ENCODE data around the gene ZNF414. TPM values are rescaled to one million over a fixed set of nuclear protein-coding genes. Genes with fewer than 3 reads are reported as not detected.

The ZNF414 gene
- total RNA-seq, 2 experiments from 2014 or later: 23.8 to 38.5 TPM

DNA sequence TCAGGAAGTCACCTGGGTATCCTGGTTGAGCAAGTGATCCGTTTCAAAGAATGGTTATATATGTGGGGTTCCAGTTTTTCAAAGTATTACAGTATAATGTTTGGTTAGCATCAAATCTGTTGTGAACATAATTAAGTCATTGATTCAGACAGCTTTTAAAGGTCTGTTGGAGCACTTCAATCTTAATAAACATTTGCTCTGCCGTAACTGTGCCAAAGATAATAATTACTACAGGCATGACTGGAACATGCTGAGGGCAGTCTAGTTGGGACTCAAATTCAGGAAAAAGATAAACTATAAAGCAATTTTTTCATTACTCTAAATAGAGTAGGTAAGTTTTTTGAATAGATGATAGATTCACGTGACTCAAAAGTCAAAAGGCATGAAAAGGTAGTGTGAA is 45.8 kb downstream of the ZNF414 start:
- H3K4me1 Mint-ChIP-seq: peaks cover 44% of the 10 kb centered on the region
- H3K27me3 Mint-ChIP-seq: no peaks in the 10 kb centered on the region
- H3K27ac Mint-ChIP-seq: no peak overlapping the region
- DNase-seq: no peak
- no peak for ATAC-seq
- H3K4me3 Mint-ChIP-seq: no peak overlapping the region
- CTCF ChIA-PET: no interaction called here
- peaks cover 77% of the 10 kb centered on the region for H3K36me3 Mint-ChIP-seq
- H3K9me3 Mint-ChIP-seq (ENCODE audit: low read depth): no peaks in the 10 kb centered on the region

DNA sequence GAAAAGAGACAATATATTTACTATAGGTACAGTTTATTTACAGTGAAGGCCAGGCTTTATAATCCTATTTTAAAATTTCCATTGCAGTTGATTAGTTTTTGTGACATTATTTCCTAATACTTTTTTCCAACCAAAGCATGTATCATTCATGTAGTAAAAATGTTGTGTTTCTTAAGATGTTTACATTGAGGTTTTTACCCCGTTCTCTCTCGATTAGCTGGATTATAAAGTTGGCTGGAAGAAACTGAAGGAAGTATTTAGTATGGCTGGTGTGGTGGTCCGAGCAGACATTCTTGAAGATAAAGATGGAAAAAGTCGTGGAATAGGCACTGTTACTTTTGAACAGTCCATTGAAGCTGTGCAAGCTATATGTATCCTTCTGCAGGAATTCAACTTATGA is 47.9 kb downstream of the ZNF414 start:
- Mint-ChIP-seq H3K4me1 (peaks cover 37% of the 10 kb centered on the region), H3K36me3 (peaks cover 73% of the 10 kb centered on the region), H3K4me3 (no peak overlapping the region), H3K27me3 (no peaks in the 10 kb centered on the region), H3K9me3 (ENCODE audit: low read depth) (no peaks in the 10 kb centered on the region), H3K27ac (no peak overlapping the region)
- CTCF ChIA-PET: interaction anchor here (0.8 kb wide), 1 partner anchor 21 kb away, joined by 3 read pairs; no protein-coding TSS in a partner anchor
- no peak for DNase-seq
- no peak for ATAC-seq

DNA sequence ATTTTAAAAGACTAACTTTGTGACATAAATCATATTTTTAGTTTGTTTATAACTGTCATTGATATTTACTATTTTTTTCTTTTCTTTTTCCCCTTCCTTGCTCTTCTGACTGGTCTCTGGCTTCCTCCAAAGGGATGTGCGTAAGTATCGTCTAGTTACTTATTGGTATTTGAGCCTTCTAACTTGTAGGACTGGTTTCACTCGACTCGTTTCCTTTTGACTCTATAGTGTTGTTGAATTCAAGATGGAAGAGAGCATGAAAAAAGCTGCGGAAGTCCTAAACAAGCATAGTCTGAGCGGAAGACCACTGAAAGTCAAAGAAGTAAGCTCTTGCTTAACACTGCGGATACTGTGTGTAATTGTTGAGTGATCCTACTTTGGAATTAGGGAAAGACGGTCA is 50.6 kb downstream of the ZNF414 start:
- peaks cover 56% of the 10 kb centered on the region for H3K36me3 Mint-ChIP-seq
- DNase-seq: no peak
- H3K4me1 Mint-ChIP-seq: peaks cover 42% of the 10 kb centered on the region
- CTCF ChIA-PET: interaction anchor here (1.0 to 1.9 kb wide), 4 partner anchors 11 to 118 kb away, joined by 3 to 6 read pairs (median 5); no protein-coding TSS in a partner anchor
- no peaks in the 10 kb centered on the region for H3K27me3 Mint-ChIP-seq
- no peaks in the 10 kb centered on the region for H3K9me3 Mint-ChIP-seq (ENCODE audit: low read depth)
- no peak overlapping the region for H3K27ac Mint-ChIP-seq
- H3K4me3 Mint-ChIP-seq: no peak overlapping the region
- no peak for ATAC-seq

DNA sequence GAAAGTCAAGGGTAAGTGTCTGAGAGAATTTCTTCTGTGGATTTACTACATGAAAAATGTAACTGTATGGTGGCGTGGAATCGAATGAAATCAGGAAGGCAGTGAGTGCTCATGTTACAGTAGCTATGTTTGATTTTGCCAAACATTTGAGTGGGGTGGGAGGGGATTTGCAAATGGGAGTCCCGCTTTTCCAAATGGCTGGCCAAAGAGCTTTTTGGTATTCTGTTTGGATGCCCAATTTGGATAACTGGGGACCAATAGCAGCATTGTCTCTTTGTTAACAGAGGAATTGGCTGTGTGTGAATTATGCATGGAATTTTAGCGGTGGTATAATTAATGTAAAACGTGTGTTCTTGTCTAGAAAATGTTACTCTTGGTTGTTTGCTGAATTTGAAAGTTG is 51.4 kb downstream of the ZNF414 start:
- ATAC-seq (no peak), DNase-seq (no peak)
- no peak overlapping the region for H3K4me3 Mint-ChIP-seq
- peaks cover 43% of the 10 kb centered on the region for H3K4me1 Mint-ChIP-seq
- H3K27me3 Mint-ChIP-seq: no peaks in the 10 kb centered on the region
- CTCF ChIA-PET: interaction anchor here (1.0 to 1.1 kb wide), 4 partner anchors 11 to 118 kb away, joined by 3 to 6 read pairs (median 4); no protein-coding TSS in a partner anchor
- H3K27ac Mint-ChIP-seq: no peak overlapping the region
- peaks cover 53% of the 10 kb centered on the region for H3K36me3 Mint-ChIP-seq
- no peaks in the 10 kb centered on the region for H3K9me3 Mint-ChIP-seq (ENCODE audit: low read depth)

DNA sequence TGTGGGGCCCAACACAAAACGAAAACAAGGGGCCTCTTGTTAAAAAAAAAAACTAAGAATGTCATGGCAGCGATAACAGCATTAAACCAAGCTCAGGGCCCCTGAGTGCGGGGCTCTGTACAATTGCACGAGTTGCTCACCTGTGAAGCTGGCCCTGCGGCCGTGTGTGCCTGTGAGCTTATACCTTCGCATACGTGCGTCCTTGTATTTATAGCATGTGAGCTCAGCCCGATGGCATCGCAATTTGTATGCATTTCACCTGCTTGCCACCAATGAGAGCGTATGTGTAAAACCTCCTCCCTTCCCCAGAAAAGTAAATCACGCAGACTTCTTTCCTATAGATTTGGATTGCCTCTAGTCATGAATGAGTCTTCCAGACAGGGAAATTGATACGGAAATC is 52.1 kb downstream of the ZNF414 start:
- CTCF ChIA-PET: interaction anchor here (1.0 to 1.1 kb wide), 2 partner anchors 11 to 14 kb away, joined by 3 to 4 read pairs; no protein-coding TSS in a partner anchor
- no peaks in the 10 kb centered on the region for H3K9me3 Mint-ChIP-seq (ENCODE audit: low read depth)

DNA sequence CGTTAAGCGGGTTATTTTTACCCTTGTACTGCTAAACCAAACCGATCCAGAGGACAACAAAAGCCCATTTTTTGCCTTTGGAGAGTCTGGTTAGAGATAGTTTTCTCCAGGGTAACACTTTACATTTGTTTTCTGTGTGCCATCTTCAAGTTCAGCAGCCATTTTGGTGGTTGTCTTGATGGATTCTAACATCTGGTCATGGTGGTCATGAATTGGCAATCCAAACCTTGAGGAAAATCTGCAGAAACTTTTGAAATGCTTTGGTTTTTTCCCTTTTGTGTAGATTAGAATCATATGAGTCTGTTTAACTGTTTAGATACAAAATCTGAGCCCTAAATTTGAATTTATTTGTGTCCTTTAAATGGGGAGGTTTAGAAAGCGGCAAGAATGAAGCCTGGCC is 52.6 kb downstream of the ZNF414 start:
- DNase-seq: no peak
- Mint-ChIP-seq H3K36me3 (peaks cover 50% of the 10 kb centered on the region), H3K9me3 (ENCODE audit: low read depth) (no peaks in the 10 kb centered on the region), H3K4me1 (peaks cover 50% of the 10 kb centered on the region), H3K27ac (peak overlapping the region; percentile 61), H3K4me3 (no peak overlapping the region), H3K27me3 (no peaks in the 10 kb centered on the region)
- no peak for ATAC-seq
- CTCF ChIA-PET: interaction anchor here (1.1 kb wide), 1 partner anchor 10 kb away, joined by 3 read pairs; no protein-coding TSS in a partner anchor

More for the DNA sequence above, 52.1 kb downstream of the ZNF414 start:
- peaks cover 47% of the 10 kb centered on the region for H3K4me1 Mint-ChIP-seq
- H3K27me3 Mint-ChIP-seq: no peaks in the 10 kb centered on the region
- H3K4me3 Mint-ChIP-seq: no peak overlapping the region
- DNase-seq: no peak
- peaks cover 48% of the 10 kb centered on the region for H3K36me3 Mint-ChIP-seq
- no peak overlapping the region for H3K27ac Mint-ChIP-seq
- no peak for ATAC-seq

DNA sequence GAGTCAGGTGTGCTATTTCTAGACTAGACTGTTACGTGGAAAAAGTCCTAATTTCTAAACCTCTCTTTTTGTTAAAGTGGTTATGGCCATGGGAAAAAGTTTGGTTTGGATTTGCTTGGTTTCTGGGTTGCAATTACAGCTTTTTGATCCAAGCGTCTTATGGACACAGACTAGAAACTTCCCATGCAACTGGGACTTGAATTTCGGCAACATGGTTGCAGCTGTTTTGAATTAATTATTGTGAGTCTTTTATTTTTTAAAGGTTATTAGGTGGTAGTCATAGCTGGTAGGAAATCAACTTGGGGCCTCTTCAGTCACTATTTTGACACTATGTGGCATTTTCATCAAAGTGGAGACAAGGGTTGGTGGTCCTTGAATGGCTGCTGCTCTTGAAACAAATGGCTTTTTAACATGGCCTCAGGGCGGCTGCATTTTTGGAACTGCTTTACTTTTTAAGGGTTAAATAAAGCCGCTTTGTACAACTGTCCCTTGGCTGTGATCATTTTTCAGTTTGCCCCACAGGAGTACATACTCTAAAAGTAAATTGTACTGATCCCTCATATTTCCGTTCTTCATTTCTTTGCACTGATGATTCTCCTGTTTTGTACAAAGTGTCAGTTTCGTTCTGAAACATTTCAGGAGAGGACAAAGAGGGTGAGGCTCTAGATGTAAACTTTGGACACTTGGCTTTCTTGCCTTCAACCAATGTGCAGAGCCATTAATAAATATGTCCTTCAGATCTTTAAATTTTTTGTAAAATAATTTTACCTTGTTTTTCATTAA is 53.3 kb downstream of the ZNF414 start:
- H3K27ac Mint-ChIP-seq: peak overlapping the region; percentile 77
- DNase-seq (no peak), ATAC-seq (peak; percentile 59)
- peaks cover 51% of the 10 kb centered on the region for H3K36me3 Mint-ChIP-seq
- no peak overlapping the region for H3K4me3 Mint-ChIP-seq
- peaks cover 56% of the 10 kb centered on the region for H3K4me1 Mint-ChIP-seq
- H3K27me3 Mint-ChIP-seq: no peaks in the 10 kb centered on the region
- H3K9me3 Mint-ChIP-seq (ENCODE audit: low read depth): no peaks in the 10 kb centered on the region
- CTCF ChIA-PET: interaction anchor here (1.3 to 1.6 kb wide), 2 partner anchors 117 to 120 kb away, joined by 4 read pairs; partner anchors contain the start of gene MYO1F

Other genes starting within 250 kb of the ZNF414 start
- gene CD320, start 205.8 kb downstream of the ZNF414 start, total RNA-seq: 10 to 100 TPM; 42.0 to 49.8 TPM
- gene NDUFA7, start 192.8 kb downstream of the ZNF414 start, total RNA-seq: 10 to 100 TPM; 47.4 to 66.7 TPM
- 1,000 to 10,000 TPM; 1,292 to 1,333 TPM for gene RPS28, start 192.7 kb downstream of the ZNF414 start, total RNA-seq
- gene KANK3, start 170.9 kb downstream of the ZNF414 start, total RNA-seq: 1 to 10 TPM; 3.2 to 3.7 TPM
- under 1 TPM; 0.50 to 0.82 TPM for gene ANGPTL4, start 150.0 kb downstream of the ZNF414 start, total RNA-seq
- 10 to 100 TPM; 96.2 to 97.3 TPM for gene RAB11B, start 123.8 kb downstream of the ZNF414 start, total RNA-seq
- gene MARCHF2, start 100.9 kb downstream of the ZNF414 start, total RNA-seq: 10 to 100 TPM; 16.5 to 20.9 TPM
- gene HNRNPM, start 69.2 kb downstream of the ZNF414 start, total RNA-seq: 100 to 1,000 TPM; 226 to 309 TPM
- gene PRAM1, start 11.5 kb downstream of the ZNF414 start, total RNA-seq: 1 to 10 TPM in 1 of 2 experiments, under 1 TPM in 1; 0.59 to 1.4 TPM
- gene MYO1F, start 63.3 kb upstream of the ZNF414 start, total RNA-seq: 100 to 1,000 TPM; 250 to 441 TPM
- 1 to 10 TPM; 1.2 to 3.3 TPM for gene ADAMTS10, start 96.5 kb upstream of the ZNF414 start, total RNA-seq
- gene NFILZ, start 116.5 kb upstream of the ZNF414 start, total RNA-seq: not detected
- gene ACTL9, start 184.6 kb upstream of the ZNF414 start, total RNA-seq: not detected
- not detected for gene OR2Z1, start 207.5 kb upstream of the ZNF414 start, total RNA-seq

Data from activated CD8-positive, alpha-beta memory T cell treated with anti-CD3 and anti-CD28 coated beads, Interleukin-2, amount 10 ng/mL, durations not matched to agents 7 days and 5 days (primary cell).